HL-60 (cell line): Measurements from ENCODE around the gene PGBD5.

Experiments
- CTCF ChIP-seq: IDR thresholded peaks from one replicate; pipeline ENCODE4 v1.5.1; 2011; ENCODE audit warnings: low read length, control low read depth, inconsistent platforms; ENCODE audit not compliant: insufficient read depth
- GABPA ChIP-seq: IDR thresholded peaks from 2 replicates; pipeline ENCODE4 v1.6.1; 2012; ENCODE audit warnings: low read depth
- POLR2AphosphoS5 ChIP-seq: IDR thresholded peaks from 2 replicates; pipeline ENCODE4 v1.6.1; 2012; ENCODE audit warnings: low read depth
- REST ChIP-seq: IDR thresholded peaks from 2 replicates; pipeline ENCODE4 v1.6.1; 2012; ENCODE audit warnings: low read depth; ENCODE audit not compliant: insufficient replicate concordance

DNA sequence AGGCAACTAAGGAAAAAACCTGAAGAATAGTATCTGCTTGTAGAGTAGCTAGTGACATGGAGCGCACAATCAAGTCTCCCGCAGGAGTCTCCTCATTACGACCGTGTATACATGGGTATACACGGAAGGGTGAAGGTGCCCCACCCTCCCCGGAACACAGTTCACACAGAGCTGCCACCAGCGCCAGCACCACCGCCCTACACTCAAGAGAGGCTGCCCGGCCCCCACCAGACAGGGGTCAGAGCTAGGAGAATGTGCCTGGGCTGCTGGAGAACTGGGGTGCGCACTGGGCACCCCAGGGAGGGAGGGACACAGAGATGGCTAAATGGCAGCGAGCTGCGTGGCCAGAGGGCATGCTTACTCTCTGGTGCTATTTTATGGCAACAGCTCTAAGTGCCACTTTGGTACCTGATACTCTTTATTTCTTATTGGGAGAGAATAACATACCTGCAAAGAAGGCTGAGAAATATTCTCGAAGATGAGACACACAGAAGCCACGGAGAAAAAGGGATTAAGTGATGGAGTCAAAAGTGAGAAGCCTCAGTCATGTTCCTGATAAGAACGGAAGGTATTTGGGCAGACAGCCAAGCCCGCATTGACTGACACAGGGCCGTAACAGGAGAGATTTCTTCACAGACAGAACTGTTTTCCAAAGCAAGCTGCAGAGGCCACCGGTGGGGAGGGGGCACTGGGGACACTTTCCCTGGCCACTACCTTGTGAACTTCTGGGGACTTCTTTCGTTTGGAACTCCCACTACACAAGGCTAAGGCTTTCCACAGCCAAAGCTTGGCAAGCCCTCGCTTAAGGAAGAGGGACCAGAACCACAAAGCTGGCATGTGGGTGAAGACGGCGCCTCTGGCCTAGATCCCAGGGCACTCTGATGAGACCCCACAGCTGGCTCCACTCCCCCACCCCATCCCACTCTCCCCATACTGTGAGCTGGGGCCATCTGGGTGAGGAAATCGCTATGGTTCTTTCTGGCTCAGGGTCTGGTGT lies 108.0 kb downstream of the PGBD5 start:
- no peak for TF ChIP-seq CTCF
- no peak for TF ChIP-seq POLR2AphosphoS5
- no peak for TF ChIP-seq REST
- TF ChIP-seq GABPA: no peak
